Central memory CD8-positive, alpha-beta T cell (primary cell): ENCODE results near the gene PAN2.
A peak's percentile ranks its signal among the peaks of the same experiment; 100 is the strongest.
"Not testable (repeated sequence)": the region's sequence is repeated elsewhere in the genome, so short reads cannot be mapped to it uniquely, and the experiment has no call there.

ENCODE experiments used
- ATAC-seq: fragments of 150-1000 bp; cut with Tn5 transposase; replicated peaks from 2 replicates; pipeline ENCODE4 v1.10.0; 2022; ENCODE audit warnings: mild to moderate bottlenecking, moderate FRiP score, moderate number of reproducible peaks; ENCODE audit not compliant: poor library complexity, severe bottlenecking; ENCODE audit errors: extremely low read depth
- DNase-seq, 2 donors: peaks; one replicate each; pipeline ENCODE4 v3.0.0; 2021; ENCODE audit warnings: low spot score in 2 of 2
- H3K27ac Mint-ChIP-seq: one replicate; pipeline ENCODE4 v1.8.0; 2022; ENCODE audit warnings: low read depth, mild to moderate bottlenecking, moderate library complexity, mixed read lengths
- H3K27me3 Mint-ChIP-seq: one replicate; pipeline ENCODE4 v1.8.0; 2022; ENCODE audit warnings: mixed read lengths
- H3K36me3 Mint-ChIP-seq: one replicate; pipeline ENCODE4 v1.8.0; 2022; ENCODE audit warnings: mild to moderate bottlenecking, moderate library complexity, mixed read lengths; ENCODE audit not compliant: insufficient read depth
- H3K4me1 Mint-ChIP-seq: one replicate; pipeline ENCODE4 v1.8.0; 2022; ENCODE audit warnings: mixed read lengths
- H3K4me3 Mint-ChIP-seq: one replicate; pipeline ENCODE4 v1.8.0; 2022; ENCODE audit warnings: mild to moderate bottlenecking, moderate library complexity, mixed read lengths
- H3K9me3 Mint-ChIP-seq: one replicate; pipeline ENCODE4 v1.8.0; 2022; ENCODE audit warnings: mixed read lengths

PAN2 gene

DNA sequence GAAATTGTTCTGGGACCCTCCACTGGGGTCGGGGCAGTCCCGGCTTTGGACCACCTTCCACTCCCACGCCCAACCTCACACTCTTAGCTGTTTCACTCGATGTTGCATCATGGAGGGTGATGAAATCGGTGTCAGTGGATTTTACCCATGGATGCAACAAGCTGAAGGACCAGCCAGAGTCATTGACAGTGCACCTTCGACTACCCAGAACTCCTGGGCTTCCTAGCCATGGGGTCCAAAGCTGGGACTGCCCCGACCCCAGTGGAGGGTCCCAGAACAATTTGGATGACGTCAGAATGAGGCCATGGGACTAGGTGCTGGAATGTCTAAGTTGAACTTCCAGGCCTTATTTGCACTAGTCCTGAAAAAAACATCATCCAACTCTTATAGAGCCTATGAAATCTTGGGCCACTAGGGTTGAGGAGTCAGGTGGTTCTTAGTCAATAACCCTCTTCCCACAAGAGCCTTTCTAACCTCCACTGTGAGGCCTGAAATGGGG, 4.0 kb upstream of the PAN2 start:
- Mint-ChIP-seq H3K36me3 (peaks cover 18% of the 10 kb centered on the region), H3K4me3 (peak overlapping the region; percentile 84), H3K9me3 (no peaks in the 10 kb centered on the region), H3K27me3 (no peaks in the 10 kb centered on the region), H3K27ac (peak overlapping the region; percentile 95), H3K4me1 (peaks cover 34% of the 10 kb centered on the region)
- ATAC-seq, result no peak
- DNase-seq, result no peak

DNA sequence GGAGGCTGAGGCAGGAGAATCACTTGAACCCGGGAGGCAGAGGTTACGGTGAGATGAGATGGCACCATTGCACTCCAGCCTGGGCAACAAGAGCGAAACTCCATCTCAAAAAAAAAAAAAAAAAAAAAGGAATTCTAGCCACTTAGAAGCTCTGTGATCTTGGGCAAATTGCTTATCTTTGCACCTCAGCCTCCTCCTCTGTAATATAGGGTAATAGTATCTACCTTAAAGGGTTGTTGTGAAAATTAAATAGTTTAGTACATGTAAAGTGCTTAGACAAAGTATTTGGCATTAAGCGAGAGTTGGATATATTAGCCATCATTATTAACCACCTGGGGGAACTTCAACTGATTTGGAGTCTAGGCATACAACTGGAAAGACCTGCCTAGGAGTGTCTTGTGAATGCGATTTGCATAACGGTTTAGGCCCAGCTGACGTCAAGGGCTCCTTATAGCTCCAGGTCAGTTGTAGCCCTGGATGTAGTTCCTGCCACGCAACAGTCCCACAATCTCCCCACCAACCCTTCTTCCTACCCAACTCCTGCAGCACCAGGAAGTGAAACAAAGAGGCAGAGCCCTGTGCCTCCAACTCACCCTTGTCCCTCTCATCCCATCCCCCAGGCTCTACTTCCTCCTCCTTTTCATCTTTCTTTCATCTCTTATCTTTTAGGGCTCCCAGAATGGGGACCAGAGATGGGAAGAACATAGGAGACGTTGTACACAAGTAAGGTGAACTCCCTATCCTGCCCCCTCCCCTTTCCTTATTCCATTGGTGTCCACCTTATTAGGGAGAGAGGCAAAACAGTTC, 2.8 kb upstream of the PAN2 start:
- Mint-ChIP-seq H3K36me3 (peaks cover 18% of the 10 kb centered on the region), H3K4me1 (peaks cover 38% of the 10 kb centered on the region), H3K27ac (no peak overlapping the region), H3K9me3 (no peaks in the 10 kb centered on the region), H3K4me3 (no peak overlapping the region), H3K27me3 (no peaks in the 10 kb centered on the region)
- DNase-seq (no peak), ATAC-seq (no peak)

DNA sequence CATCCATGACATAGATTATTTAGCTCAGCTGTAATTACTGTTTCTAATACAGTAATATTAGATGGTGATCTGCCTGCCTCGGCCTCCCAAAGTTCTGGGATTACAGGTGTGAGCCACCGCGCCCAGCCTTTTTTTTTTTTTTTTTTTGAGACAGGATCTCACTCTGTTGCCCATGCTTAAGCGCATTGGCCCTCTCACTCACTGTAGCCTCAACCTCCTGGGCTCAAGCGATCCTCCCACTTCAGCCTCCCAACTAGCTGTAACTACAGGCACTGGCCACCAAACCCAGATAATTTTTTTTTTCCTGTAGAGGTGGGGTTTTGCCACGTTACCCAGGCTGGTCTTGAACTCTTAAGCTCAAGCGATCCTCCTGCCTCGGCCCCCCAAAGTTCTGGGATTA, 1.7 kb upstream of the PAN2 start:
- H3K27me3 Mint-ChIP-seq, ATAC-seq, H3K9me3 Mint-ChIP-seq, H3K4me3 Mint-ChIP-seq, DNase-seq: not testable (repeated sequence)
- peaks cover 38% of the 10 kb centered on the region for H3K4me1 Mint-ChIP-seq
- peaks cover 19% of the 10 kb centered on the region for H3K36me3 Mint-ChIP-seq
- peak overlapping the region; percentile 19 for H3K27ac Mint-ChIP-seq

DNA sequence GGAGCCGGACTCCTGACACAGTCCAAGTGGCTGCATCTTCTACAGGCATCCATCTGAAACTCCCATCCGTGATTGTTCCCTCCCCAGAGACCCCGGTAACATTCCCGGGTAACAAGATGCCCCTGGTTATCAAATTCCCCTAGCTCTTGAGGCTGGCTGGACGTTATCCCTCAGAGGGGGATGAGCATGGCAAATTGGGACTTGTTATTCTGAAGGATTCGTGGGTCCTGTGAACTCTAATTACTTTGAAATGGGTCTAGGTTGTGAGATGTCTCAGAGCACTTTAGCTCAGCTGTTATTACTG, 642 bp upstream of the PAN2 start:
- peaks cover 31% of the 10 kb centered on the region for H3K4me1 Mint-ChIP-seq
- H3K27me3 Mint-ChIP-seq, result no peaks in the 10 kb centered on the region
- peaks cover 17% of the 10 kb centered on the region for H3K36me3 Mint-ChIP-seq
- ATAC-seq, result no peak
- peak overlapping the region; percentile 100 for H3K27ac Mint-ChIP-seq
- no peak for DNase-seq
- no peaks in the 10 kb centered on the region for H3K9me3 Mint-ChIP-seq
- H3K4me3 Mint-ChIP-seq, result peak overlapping the region; percentile 95

DNA sequence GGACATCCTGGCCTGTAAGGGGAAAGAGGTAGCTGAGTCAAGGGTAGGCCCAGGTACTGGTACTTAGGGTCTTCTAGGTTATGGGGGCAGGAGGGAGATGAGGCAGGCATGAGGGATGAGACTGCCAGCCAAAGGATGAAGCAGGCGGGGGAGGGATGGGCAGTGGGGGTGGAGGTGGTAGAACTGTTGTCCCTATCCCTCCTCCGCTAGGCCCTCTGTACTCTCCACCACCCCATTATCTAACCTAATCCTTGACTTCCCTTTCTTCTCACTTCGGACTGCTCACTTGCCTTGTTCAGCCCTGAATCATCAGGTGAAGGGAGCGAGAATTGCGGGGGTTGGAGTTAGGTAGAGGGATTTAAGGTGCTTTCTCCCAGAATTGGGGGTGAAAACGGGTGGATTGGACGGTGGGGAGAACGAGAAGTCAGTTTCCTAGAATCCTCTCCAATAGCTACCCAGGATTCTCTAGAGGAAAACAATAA, 562 bp downstream of the PAN2 start:
- Mint-ChIP-seq H3K27ac (peak overlapping the region; percentile 100), H3K9me3 (no peaks in the 10 kb centered on the region), H3K4me3 (peak overlapping the region; percentile 95), H3K36me3 (peaks cover 14% of the 10 kb centered on the region), H3K4me1 (peaks cover 19% of the 10 kb centered on the region), H3K27me3 (no peaks in the 10 kb centered on the region)
- no peak for ATAC-seq
- DNase-seq, result no peak

DNA sequence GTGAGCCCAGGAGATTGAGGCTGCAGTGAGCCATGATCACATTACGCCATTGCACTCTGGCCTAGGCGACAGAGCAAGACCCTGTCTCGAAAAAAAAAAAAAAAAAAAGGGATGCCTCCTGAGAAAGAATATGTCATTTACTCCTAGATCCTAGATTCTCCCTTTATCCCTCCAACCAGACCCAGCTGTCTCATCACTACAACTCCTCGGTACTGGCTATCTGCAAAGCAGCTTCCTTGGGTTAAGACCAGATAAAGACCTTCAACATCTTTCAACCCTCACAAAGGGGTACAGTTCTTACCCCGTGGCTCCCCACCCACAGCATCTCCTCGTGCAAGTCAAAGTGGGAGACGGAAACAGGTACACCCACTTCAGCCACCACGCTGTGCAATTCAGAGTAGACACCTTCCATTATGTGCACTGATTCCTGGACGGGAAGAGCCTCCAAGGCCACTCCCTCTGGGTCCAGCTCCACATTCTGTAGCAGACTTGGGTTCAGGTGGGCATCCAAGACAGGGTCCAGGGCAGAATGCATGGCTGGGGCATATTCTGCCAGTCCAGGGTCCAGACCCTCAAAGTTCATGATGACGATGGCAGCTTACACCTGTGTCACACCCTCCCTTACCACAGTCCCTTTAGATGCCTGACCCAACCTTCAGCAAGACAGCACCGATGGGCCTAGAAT, 1.1 kb downstream of the PAN2 start:
- Mint-ChIP-seq H3K4me3 (peak overlapping the region; percentile 95), H3K9me3 (no peaks in the 10 kb centered on the region), H3K27ac (peak overlapping the region; percentile 100), H3K27me3 (no peaks in the 10 kb centered on the region), H3K36me3 (peaks cover 16% of the 10 kb centered on the region), H3K4me1 (peaks cover 17% of the 10 kb centered on the region)
- ATAC-seq (no peak), DNase-seq (no peak)

DNA sequence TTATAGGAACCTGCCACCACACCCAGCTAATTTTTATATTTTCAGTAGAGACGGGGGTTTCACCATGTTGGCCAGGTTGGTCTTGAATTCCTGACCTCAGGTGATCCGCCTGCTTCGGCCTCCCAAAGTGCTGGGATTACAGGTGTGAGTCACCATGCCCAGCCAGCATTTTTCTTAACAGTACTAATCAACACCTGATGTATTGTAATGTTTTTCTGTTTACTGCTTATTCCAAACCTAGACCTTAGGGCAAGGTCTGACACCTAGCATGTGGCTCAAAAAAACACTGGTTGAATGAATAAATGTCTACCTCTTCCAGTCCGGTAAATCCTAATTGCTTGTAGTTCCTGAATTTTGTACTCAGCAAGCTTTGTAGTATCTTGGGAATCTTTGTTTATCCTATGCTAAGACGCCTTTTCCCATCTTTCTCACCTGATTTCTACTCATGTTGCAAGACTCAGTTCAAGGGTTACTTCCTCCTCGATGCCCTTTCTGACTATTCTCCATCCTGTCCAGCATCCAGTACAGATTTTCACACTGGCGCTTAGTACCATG, 2.8 kb downstream of the PAN2 start:
- no peak for ATAC-seq
- H3K27ac Mint-ChIP-seq, result no peak overlapping the region
- peaks cover 17% of the 10 kb centered on the region for H3K4me1 Mint-ChIP-seq
- DNase-seq, result no peak
- H3K4me3 Mint-ChIP-seq, result no peak overlapping the region
- H3K36me3 Mint-ChIP-seq, result peaks cover 25% of the 10 kb centered on the region
- H3K9me3 Mint-ChIP-seq, result no peaks in the 10 kb centered on the region
- no peaks in the 10 kb centered on the region for H3K27me3 Mint-ChIP-seq

DNA sequence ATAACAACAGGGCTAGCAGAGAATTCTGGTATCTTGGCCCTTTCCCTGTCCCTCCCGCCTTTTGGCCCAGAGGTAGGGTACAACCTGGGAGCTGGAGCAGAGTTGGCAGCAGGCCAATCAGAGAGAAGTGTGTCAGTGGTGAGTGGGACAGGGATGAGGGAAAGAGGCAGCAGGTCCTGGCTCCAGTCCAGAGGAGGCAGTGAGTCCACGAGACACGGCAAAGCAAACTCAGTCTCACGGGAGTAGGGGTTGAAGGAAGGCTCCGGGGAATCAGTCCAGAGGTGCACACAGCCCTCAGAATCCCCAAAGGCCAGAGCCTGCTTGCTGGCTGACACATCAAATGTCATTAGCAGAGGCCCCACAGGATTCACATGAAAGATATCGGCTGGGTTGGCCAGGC, 7.3 kb downstream of the PAN2 start:
- Mint-ChIP-seq H3K27me3 (no peaks in the 10 kb centered on the region), H3K36me3 (peaks cover 31% of the 10 kb centered on the region), H3K4me3 (no peak overlapping the region), H3K9me3 (no peaks in the 10 kb centered on the region), H3K27ac (no peak overlapping the region), H3K4me1 (no peaks in the 10 kb centered on the region)
- DNase-seq (no peak), ATAC-seq (no peak)

DNA sequence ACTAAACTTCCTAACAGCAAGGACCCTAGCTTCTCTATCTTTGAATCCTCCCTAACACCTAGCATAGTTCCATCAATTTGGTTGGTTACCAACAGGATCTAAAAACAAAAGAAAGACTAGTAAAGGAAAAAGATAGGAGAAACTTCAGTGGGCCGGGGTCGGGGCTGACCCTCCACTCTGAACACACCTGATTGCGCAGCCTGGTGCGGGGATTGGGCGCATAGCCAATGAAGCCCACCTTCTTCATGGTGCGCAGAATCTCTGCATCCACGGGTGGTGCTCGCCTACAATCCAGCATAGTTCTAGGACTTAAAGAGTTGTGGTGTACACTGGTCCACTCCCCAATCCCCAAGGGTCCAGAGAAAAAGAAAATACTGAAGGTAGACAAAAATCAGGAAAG, 7.7 kb downstream of the PAN2 start:
- Mint-ChIP-seq H3K9me3 (no peaks in the 10 kb centered on the region), H3K27ac (no peak overlapping the region), H3K36me3 (peaks cover 31% of the 10 kb centered on the region), H3K4me1 (no peaks in the 10 kb centered on the region), H3K4me3 (no peak overlapping the region), H3K27me3 (no peaks in the 10 kb centered on the region)
- DNase-seq, result no peak
- ATAC-seq, result no peak

DNA sequence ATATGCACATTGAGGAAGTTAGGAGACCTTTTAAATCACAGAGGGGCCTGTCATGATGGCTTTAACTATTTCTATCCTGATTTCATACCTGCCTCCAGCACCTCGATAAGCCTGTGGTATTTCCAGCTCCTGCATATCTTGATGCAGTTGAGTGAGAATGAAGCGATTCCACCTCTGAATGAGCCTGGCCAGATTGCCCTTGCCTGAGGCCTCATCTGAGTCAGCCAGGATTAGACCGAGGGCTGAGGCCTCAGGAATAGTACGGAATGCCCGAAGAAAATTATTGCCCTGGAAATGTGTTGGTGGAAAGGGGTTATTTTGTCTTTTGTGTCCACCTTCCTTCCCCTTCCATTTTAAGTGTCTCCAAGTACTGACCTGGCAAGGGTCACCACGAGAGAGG, 9.6 kb downstream of the PAN2 start:
- Mint-ChIP-seq H3K4me1 (no peaks in the 10 kb centered on the region), H3K27me3 (no peaks in the 10 kb centered on the region), H3K4me3 (no peak overlapping the region), H3K36me3 (peaks cover 35% of the 10 kb centered on the region), H3K27ac (no peak overlapping the region), H3K9me3 (no peaks in the 10 kb centered on the region)
- DNase-seq (no peak), ATAC-seq (no peak)

DNA sequence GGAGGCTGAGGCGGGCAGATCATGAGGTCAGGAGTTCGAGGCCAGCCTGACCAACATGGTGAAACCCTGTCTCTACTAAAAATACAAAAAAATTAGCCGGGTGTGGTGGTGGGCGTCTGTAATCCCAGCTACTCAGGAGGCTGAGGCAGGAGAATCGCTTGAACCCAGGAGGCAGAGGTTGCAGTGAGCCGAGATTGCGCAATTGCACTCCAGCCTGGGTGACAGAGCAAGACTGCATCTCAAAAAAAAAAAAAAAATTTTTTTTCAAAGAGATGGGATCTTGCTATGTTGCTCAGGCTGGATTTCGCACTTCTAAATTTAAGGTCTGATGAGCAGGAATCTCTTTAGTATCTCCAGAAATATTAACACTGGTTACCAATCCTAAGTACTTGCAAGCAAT, 12.2 kb downstream of the PAN2 start:
- DNase-seq, H3K27me3 Mint-ChIP-seq, H3K9me3 Mint-ChIP-seq, H3K4me1 Mint-ChIP-seq, H3K4me3 Mint-ChIP-seq, ATAC-seq, H3K27ac Mint-ChIP-seq: not testable (repeated sequence)
- H3K36me3 Mint-ChIP-seq, result peaks cover 27% of the 10 kb centered on the region

DNA sequence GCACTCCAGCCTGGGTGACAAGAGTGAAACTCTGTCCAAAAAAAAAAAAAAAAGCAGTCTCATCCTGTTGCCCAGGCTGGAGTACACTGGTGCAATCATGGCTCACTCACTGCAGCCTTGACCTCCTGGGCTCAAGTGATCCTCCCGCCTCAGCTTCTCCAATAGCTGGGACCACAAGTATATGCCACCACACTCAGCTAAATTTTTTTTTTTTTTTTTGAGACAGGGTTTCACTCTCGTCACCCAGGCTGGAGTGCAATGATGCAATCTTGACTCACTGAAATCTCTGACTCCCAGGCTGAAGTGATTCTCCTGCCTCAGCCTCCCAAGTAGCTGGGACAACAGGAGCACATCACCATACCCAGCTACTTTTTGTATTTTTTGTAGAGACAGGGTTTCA, 12.8 kb downstream of the PAN2 start:
- no peaks in the 10 kb centered on the region for H3K4me1 Mint-ChIP-seq
- DNase-seq (no peak), ATAC-seq (no peak)
- H3K27me3 Mint-ChIP-seq, result no peaks in the 10 kb centered on the region
- peaks cover 27% of the 10 kb centered on the region for H3K36me3 Mint-ChIP-seq
- no peak overlapping the region for H3K4me3 Mint-ChIP-seq
- no peaks in the 10 kb centered on the region for H3K9me3 Mint-ChIP-seq
- H3K27ac Mint-ChIP-seq, result no peak overlapping the region

DNA sequence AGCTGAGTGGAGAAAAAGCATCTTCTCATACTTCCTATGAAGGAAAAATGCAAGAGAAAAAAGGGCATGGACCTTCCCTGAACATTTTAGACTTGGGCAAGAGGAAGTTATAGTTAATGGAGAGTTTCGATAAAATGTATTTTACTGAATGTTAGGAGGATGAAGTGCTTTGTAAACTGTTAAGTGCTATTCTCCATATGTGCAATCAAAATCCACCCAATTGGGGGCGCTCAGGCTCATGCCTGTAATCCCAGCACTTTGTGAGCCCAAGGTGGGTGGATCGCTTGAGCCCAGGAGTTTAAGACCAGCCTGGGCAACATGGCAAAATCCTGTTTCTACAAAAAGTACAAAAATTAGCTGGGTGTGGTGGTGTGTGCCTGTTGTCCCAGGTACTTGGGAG, 16.1 kb downstream of the PAN2 start:
- Mint-ChIP-seq H3K36me3 (peaks cover 22% of the 10 kb centered on the region), H3K27me3 (no peaks in the 10 kb centered on the region), H3K27ac (no peak overlapping the region), H3K4me3 (no peak overlapping the region), H3K4me1 (peaks cover 13% of the 10 kb centered on the region), H3K9me3 (no peaks in the 10 kb centered on the region)
- ATAC-seq, result no peak
- DNase-seq, result no peak
